Endothelial cell (in vitro differentiated cells): Measurements from ENCODE around the gene ADGRG1. TPM values are rescaled to one million over a fixed set of nuclear protein-coding genes. Genes with fewer than 3 reads are reported as not detected.

ENCODE experiments used
- DNase-seq: peaks from one replicate; pipeline ENCODE4 v3.0.0; 2021; ENCODE audit warnings: low spot score
- H3K27ac Mint-ChIP-seq: one replicate; pipeline ENCODE4 v1.8.0; 2021; ENCODE audit warnings: mixed read lengths, inconsistent platforms; ENCODE audit not compliant: unreplicated experiment
- H3K27me3 Mint-ChIP-seq: one replicate; pipeline ENCODE4 v1.8.0; 2021; ENCODE audit warnings: mild to moderate bottlenecking, moderate library complexity, mixed read lengths, inconsistent platforms; ENCODE audit not compliant: unreplicated experiment
- H3K36me3 Mint-ChIP-seq: one replicate; pipeline ENCODE4 v1.8.0; 2021; ENCODE audit warnings: mild to moderate bottlenecking, low read depth, mixed read lengths, inconsistent platforms; ENCODE audit not compliant: unreplicated experiment
- H3K4me1 Mint-ChIP-seq: one replicate; pipeline ENCODE4 v1.8.0; 2021; ENCODE audit warnings: mild to moderate bottlenecking, mixed read lengths, inconsistent platforms; ENCODE audit not compliant: unreplicated experiment
- H3K4me3 Mint-ChIP-seq: one replicate; pipeline ENCODE4 v1.8.0; 2021; ENCODE audit warnings: mild to moderate bottlenecking, mixed read lengths, inconsistent platforms; ENCODE audit not compliant: unreplicated experiment
- H3K9me3 Mint-ChIP-seq: one replicate; pipeline ENCODE4 v1.8.0; 2021; ENCODE audit warnings: mixed read lengths, inconsistent platforms; ENCODE audit not compliant: unreplicated experiment
- total RNA-seq: library from RNA; stranded (reverse); fragmentation: NEBNext Ultra II Directional; extraction: Animal tissue kit (Norgen Biotek cat#: 25700); gene quantifications from one replicate; pipeline ENCODE4 v1.2.1, GENCODE V29; 2021; ENCODE audit not compliant: unreplicated experiment
- TF ChIP-seq, protein P1 (sequence below): fragments of 200-600 bp; sonication (generic); IDR thresholded peaks from one replicate; pipeline ENCODE4 v1.5.0; 2021; ENCODE audit warnings: antibody characterized with exemption; ENCODE audit not compliant: unreplicated experiment

ADGRG1 gene
- total RNA-seq, 1 donor from 2014 or later = 2.7 TPM

DNA sequence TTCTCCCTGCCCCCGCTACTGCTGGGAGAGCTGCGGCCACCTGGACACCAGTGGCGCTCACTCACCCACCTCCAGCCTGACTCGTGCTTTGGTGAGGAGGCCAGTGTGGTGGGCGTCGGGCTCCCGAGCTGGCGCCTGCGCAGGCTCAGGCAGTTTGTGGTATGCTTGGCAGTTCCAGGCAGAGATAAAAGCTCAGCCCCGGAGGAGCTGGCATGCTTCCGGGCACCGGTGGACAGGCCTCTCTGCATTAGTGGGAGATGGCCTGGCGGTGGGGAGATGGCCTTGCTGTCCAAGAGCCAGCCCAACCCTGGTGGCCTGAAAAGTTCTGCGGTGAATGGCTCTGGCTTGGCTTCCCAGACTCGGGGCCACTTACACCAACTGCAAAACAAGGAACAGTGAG, 4.1 kb downstream of the ADGRG1 start:
- DNase-seq = no peak
- Mint-ChIP-seq H3K4me1 (peaks cover 26% of the 10 kb centered on the region), H3K27ac (no peak overlapping the region), H3K36me3 (peaks cover 4% of the 10 kb centered on the region), H3K27me3 (peaks cover 12% of the 10 kb centered on the region), H3K4me3 (no peak overlapping the region), H3K9me3 (no peaks in the 10 kb centered on the region)
- TF ChIP-seq, protein P1, sequence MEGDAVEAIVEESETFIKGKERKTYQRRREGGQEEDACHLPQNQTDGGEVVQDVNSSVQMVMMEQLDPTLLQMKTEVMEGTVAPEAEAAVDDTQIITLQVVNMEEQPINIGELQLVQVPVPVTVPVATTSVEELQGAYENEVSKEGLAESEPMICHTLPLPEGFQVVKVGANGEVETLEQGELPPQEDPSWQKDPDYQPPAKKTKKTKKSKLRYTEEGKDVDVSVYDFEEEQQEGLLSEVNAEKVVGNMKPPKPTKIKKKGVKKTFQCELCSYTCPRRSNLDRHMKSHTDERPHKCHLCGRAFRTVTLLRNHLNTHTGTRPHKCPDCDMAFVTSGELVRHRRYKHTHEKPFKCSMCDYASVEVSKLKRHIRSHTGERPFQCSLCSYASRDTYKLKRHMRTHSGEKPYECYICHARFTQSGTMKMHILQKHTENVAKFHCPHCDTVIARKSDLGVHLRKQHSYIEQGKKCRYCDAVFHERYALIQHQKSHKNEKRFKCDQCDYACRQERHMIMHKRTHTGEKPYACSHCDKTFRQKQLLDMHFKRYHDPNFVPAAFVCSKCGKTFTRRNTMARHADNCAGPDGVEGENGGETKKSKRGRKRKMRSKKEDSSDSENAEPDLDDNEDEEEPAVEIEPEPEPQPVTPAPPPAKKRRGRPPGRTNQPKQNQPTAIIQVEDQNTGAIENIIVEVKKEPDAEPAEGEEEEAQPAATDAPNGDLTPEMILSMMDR = no peak

GRCh38 chr16:57633383-57634064, 5.1 kb downstream of the ADGRG1 start:
- H3K9me3 Mint-ChIP-seq = no peaks in the 10 kb centered on the region
- peaks cover 32% of the 10 kb centered on the region for H3K4me1 Mint-ChIP-seq
- TF ChIP-seq, protein P1 = no peak

DNA sequence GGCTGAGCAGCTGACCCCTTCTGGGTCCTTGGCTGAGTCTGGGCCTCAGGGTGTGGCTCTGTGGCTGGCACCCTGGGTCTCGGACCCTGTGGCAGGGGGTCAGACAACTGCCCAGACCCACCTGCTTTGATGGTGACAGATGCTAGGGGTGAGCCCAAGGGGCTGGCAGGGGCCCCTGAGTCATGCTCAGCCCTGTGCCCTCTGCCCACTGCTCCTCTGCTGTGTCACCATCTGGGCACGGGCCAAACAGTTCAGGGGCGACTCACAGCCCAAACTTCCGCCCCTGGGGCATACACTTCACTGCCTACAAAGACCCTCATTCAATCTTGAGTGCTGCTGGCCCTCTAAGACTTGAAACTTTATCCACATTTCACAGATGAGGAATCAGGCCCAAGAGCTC, 5.7 kb downstream of the ADGRG1 start:
- Mint-ChIP-seq H3K27ac (no peak overlapping the region), H3K9me3 (no peaks in the 10 kb centered on the region), H3K4me1 (peaks cover 26% of the 10 kb centered on the region), H3K36me3 (no peaks in the 10 kb centered on the region), H3K4me3 (no peak overlapping the region), H3K27me3 (peaks cover 10% of the 10 kb centered on the region)
- TF ChIP-seq, protein P1 = no peak
- no peak for DNase-seq

More at GRCh38 chr16:57633383-57634064, 5.1 kb downstream of the ADGRG1 start:
- Mint-ChIP-seq H3K36me3 (peaks cover 4% of the 10 kb centered on the region), H3K27ac (no peak overlapping the region), H3K27me3 (peaks cover 12% of the 10 kb centered on the region), H3K4me3 (no peak overlapping the region)
- DNase-seq = no peak

GRCh38 chr16:57635266-57636097, 7.1 kb downstream of the ADGRG1 start:
- Mint-ChIP-seq H3K36me3 (no peaks in the 10 kb centered on the region), H3K27ac (no peak overlapping the region), H3K4me1 (peaks cover 24% of the 10 kb centered on the region), H3K27me3 (peaks cover 12% of the 10 kb centered on the region), H3K9me3 (no peaks in the 10 kb centered on the region), H3K4me3 (no peak overlapping the region)
- no peak for DNase-seq
- TF ChIP-seq, protein P1 = no peak

- Mint-ChIP-seq H3K27ac (no peak overlapping the region), H3K4me1 (peaks cover 21% of the 10 kb centered on the region), H3K9me3 (no peaks in the 10 kb centered on the region), H3K27me3 (peaks cover 8% of the 10 kb centered on the region), H3K4me3 (no peak overlapping the region), H3K36me3 (no peaks in the 10 kb centered on the region)
- DNase-seq = no peak
- TF ChIP-seq, protein P1 = no peak
These were observed 7.8 kb downstream of the ADGRG1 start for GRCh38 chr16:57636184-57636583.
